HepG2 (cell line): Measurements from ENCODE around the gene SNX2. TPM values are rescaled to one million over a fixed set of nuclear protein-coding genes. Genes with fewer than 3 reads are reported as not detected.

Experiments used
- ARID5B ChIP-seq: IDR thresholded peaks from 2 replicates; pipeline ENCODE4 v1.4.0; 2020; ENCODE audit warnings: mild to moderate bottlenecking, missing genetic modification reagents
- ATF1 ChIP-seq: IDR thresholded peaks from 2 replicates; pipeline ENCODE4 v1.6.1; 2016; ENCODE audit warnings: mild to moderate bottlenecking, control low read depth
- BCL6 ChIP-seq: IDR thresholded peaks from 2 replicates; pipeline ENCODE4 v1.6.1; 2016; ENCODE audit warnings: missing genetic modification reagents, missing compliant biosample characterization
- CHD4 ChIP-seq: fragments of 200-600 bp; sonication (generic); IDR thresholded peaks from 2 replicates; pipeline ENCODE4 v1.7.0; 2017; ENCODE audit warnings: mild to moderate bottlenecking, low read length, borderline replicate concordance
- FOSL1 ChIP-seq: sonication (generic); formaldehyde crosslinking; IDR thresholded peaks from 2 replicates; pipeline ENCODE4 v1.9.0; 2021; ENCODE audit warnings: missing genetic modification reagents, borderline replicate concordance
- HNRNPK ChIP-seq: fragments of 200-400 bp; formaldehyde crosslinking; IDR thresholded peaks from 2 replicates; pipeline ENCODE4 v1.6.1; 2018; ENCODE audit warnings: low read length, low read depth, moderate library complexity, mild to moderate bottlenecking; ENCODE audit not compliant: poor library complexity, severe bottlenecking
- HOXA9 ChIP-seq: sonication (generic); formaldehyde crosslinking; IDR thresholded peaks from 2 replicates; pipeline ENCODE4 v1.8.1; 2022; ENCODE audit warnings: missing genetic modification reagents, mild to moderate bottlenecking, moderate library complexity, borderline replicate concordance
- JDP2 ChIP-seq: sonication (generic); formaldehyde crosslinking; IDR thresholded peaks from 2 replicates; pipeline ENCODE4 v1.8.1; 2022; ENCODE audit warnings: missing genetic modification reagents, borderline replicate concordance
- KLF16 ChIP-seq, 2 experiments: sonication (generic) in 1 of 2; formaldehyde crosslinking in 1 of 2; IDR thresholded peaks; 2 replicates each; pipeline versions ENCODE4 v1.6.1 to v1.8.0; 2016 to 2023; ENCODE audit warnings: missing genetic modification reagents in 2 of 2, missing compliant biosample characterization in 1 of 2
- KLF6 ChIP-seq: IDR thresholded peaks from 2 replicates; pipeline ENCODE4 v1.8.0; 2016; ENCODE audit warnings: missing biosample characterization, missing genetic modification reagents
- MTERF4 ChIP-seq: sonication (generic); formaldehyde crosslinking; IDR thresholded peaks from 2 replicates; pipeline ENCODE4 v1.8.0; 2023; ENCODE audit warnings: mild to moderate bottlenecking, missing genetic modification reagents
- MXD3 ChIP-seq: IDR thresholded peaks from 2 replicates; pipeline ENCODE4 v1.6.1; 2016; ENCODE audit warnings: mild to moderate bottlenecking, missing biosample characterization, missing genetic modification reagents
- REST ChIP-seq, 2 experiments: IDR thresholded peaks; 2 replicates each; pipeline ENCODE4 v1.6.1; 2011 to 2012; ENCODE audit warnings: low read length in 2 of 2, borderline replicate concordance in 1 of 2, low read depth in 1 of 2, mild to moderate bottlenecking in 1 of 2, moderate library complexity in 1 of 2
- SETDB1 ChIP-seq: sonication (generic); formaldehyde crosslinking; IDR thresholded peaks from 2 replicates; pipeline ENCODE4 v1.5.1; 2020; ENCODE audit warnings: missing genetic modification reagents, mild to moderate bottlenecking, borderline replicate concordance
- SMAD1 ChIP-seq: sonication (generic); formaldehyde crosslinking; IDR thresholded peaks from 2 replicates; pipeline ENCODE4 v1.4.0; 2020; ENCODE audit warnings: missing genetic modification reagents, low read depth, mild to moderate bottlenecking, borderline replicate concordance
- ZFP90 ChIP-seq: sonication (generic); formaldehyde crosslinking; IDR thresholded peaks from 2 replicates; pipeline ENCODE4 v1.8.0; 2022; ENCODE audit warnings: missing genetic modification reagents, mild to moderate bottlenecking, inconsistent platforms, borderline replicate concordance
- ZNF17 ChIP-seq: sonication (generic); formaldehyde crosslinking; IDR thresholded peaks from 2 replicates; pipeline ENCODE4 v1.5.0; 2020; ENCODE audit warnings: mild to moderate bottlenecking, missing genetic modification reagents
- ZNF230 ChIP-seq: sonication (generic); formaldehyde crosslinking; IDR thresholded peaks from 2 replicates; pipeline ENCODE4 v1.4.0; 2020; ENCODE audit warnings: mild to moderate bottlenecking, missing genetic modification reagents
- ZNF329 ChIP-seq: sonication (generic); formaldehyde crosslinking; IDR thresholded peaks from 2 replicates; pipeline ENCODE4 v1.9.0; 2021; ENCODE audit warnings: low read depth, mild to moderate bottlenecking, missing genetic modification reagents
- ZNF740 ChIP-seq: sonication (generic); formaldehyde crosslinking; IDR thresholded peaks from 2 replicates; pipeline ENCODE4 v1.4.0; 2020; ENCODE audit warnings: missing genetic modification reagents
- polyA plus RNA-seq, 8 experiments: library from polyadenylated mRNA; depleted of rRNA in 3 of 8; stranded (reverse) in 7 of 8; unstranded in 1 of 8; fragments of >200 nt; fragmentation: Illumina TruSeq in 4 of 8; extraction: Trizol in 4 of 8; gene quantifications; 2 replicates each; pipeline versions ENCODE4 v1.2.1 to v1.2.3, GENCODE V29; 2011 to 2016; ENCODE audit warnings: low read depth in 4 of 8, missing spikeins in 1 of 8, mixed read lengths in 1 of 8; ENCODE audit not compliant: insufficient read depth in 1 of 8
- total RNA-seq, 5 experiments: library from RNA; depleted of rRNA; stranded (reverse); fragments of >200 nt; fragmentation: Illumina TruSeq; extraction: Trizol; gene quantifications; 2 replicates each; pipeline ENCODE4 v1.2.3, GENCODE V29; 2016; ENCODE audit warnings: low read depth in 1 of 5

The SNX2 gene
- total and polyA plus RNA-seq, 2 of the 13 experiments (the other 11 are each of a cell fraction or from before 2014, with no cell fraction given) = 26.4 to 78.8 TPM

- peak; percentile 53 for TF ChIP-seq ARID5B (CRISPR knock-in tag)
- TF ChIP-seq CHD4 = no peak
- peak; percentile 48; the same call in 1 of the 2 replicates for TF ChIP-seq SMAD1 (CRISPR knock-in tag)
- TF ChIP-seq BCL6 (CRISPR knock-in tag) = no peak
- 0 out of 2 replicates have a peak, but pooled peaks have one; percentile 50 for TF ChIP-seq KLF6 (CRISPR knock-in tag)
- no peak for TF ChIP-seq ZNF17
- no peak for TF ChIP-seq HOXA9 (CRISPR knock-in tag)
- no peak for TF ChIP-seq ZNF230 (CRISPR knock-in tag)
- peak in 1 of 2 experiments; percentile 77; a peak in 1 of 4 replicates for TF ChIP-seq KLF16 (CRISPR knock-in tag; IDR thresholded peaks at IDR 0.05)
- peak; percentile 38; the same call in 1 of the 2 replicates for TF ChIP-seq ZFP90 (CRISPR knock-in tag)
- no peak for TF ChIP-seq JDP2 (CRISPR knock-in tag)
- TF ChIP-seq REST (IDR thresholded peaks at IDR 0.05; ENCODE audit: borderline replicate concordance in 1 of 2, low read depth in 1 of 2, low read length in 2 of 2) = no peak
- TF ChIP-seq FOSL1 = no peak
- peak; percentile 58; the same call in 1 of the 2 replicates for TF ChIP-seq MXD3
- no peak for TF ChIP-seq ATF1 (CRISPR knock-in tag)
- TF ChIP-seq ZNF329 = no peak
- no peak for TF ChIP-seq ZNF740 (CRISPR knock-in tag)
- peak; percentile 83 for TF ChIP-seq MTERF4 (CRISPR knock-in tag)
- TF ChIP-seq HNRNPK = no peak
- no peak for TF ChIP-seq SETDB1 (CRISPR knock-in tag)
These were observed at the start of gene SNX2 (continued) for GRCh38 chr5:122774861-122775549.
